Fibroblast of lung (primary cell): ENCODE results near the gene SUSD1. TPM values are rescaled to one million over a fixed set of nuclear protein-coding genes. Genes with fewer than 3 reads are reported as not detected.
A peak's percentile ranks its signal among the peaks of the same experiment; 100 is the strongest.

Experiments used
- DNase-seq, 2 donors: peaks; one replicate each; pipeline versions ENCODE4 v3.0.0 to v3.0.0-alpha.2; 2010; ENCODE audit warnings: low read depth in 2 of 2
- H2AFZ ChIP-seq: 2 replicates; pipeline ENCODE4 v1.5.1; 2012; ENCODE audit warnings: low read length, control low read depth, inconsistent platforms
- H3K27ac ChIP-seq: 2 replicates; pipeline ENCODE4 v1.5.1; 2011; ENCODE audit warnings: low read length, control low read depth; ENCODE audit not compliant: insufficient read depth
- H3K27me3 ChIP-seq: 2 replicates; pipeline ENCODE4 v1.5.1; 2011; ENCODE audit warnings: mild to moderate bottlenecking, low read length; ENCODE audit not compliant: control insufficient read depth, insufficient read depth
- H3K36me3 ChIP-seq: 2 replicates; pipeline ENCODE4 v1.5.1; 2011; ENCODE audit warnings: low read length; ENCODE audit not compliant: control insufficient read depth, insufficient read depth
- H3K4me1 ChIP-seq: 2 replicates; pipeline ENCODE4 v1.5.1; 2011; ENCODE audit warnings: low read length; ENCODE audit not compliant: control insufficient read depth, insufficient read depth; ENCODE audit errors: extremely low read depth
- H3K4me2 ChIP-seq: 2 replicates; pipeline ENCODE4 v1.5.1; 2011; ENCODE audit warnings: low read length, control low read depth; ENCODE audit not compliant: insufficient read depth; ENCODE audit errors: extremely low read depth
- H3K4me3 ChIP-seq, 4 experiments: fragments of 200-600 bp in 1 of 4; sonication (generic) in 1 of 4; replicated peaks in 1 of 4; 2 replicates each; pipeline ENCODE4 v1.5.1; 2011 to 2016; ENCODE audit warnings: low read length in 4 of 4, low read depth in 3 of 4, mild to moderate bottlenecking in 3 of 4, control low read depth in 2 of 4, inconsistent platforms in 1 of 4, mixed read lengths in 1 of 4; ENCODE audit not compliant: insufficient read depth in 1 of 4; ENCODE audit errors: control extremely low read depth in 1 of 4
- H3K79me2 ChIP-seq: 2 replicates; pipeline ENCODE4 v1.5.1; 2012; ENCODE audit warnings: mild to moderate bottlenecking, low read length, inconsistent platforms; ENCODE audit not compliant: control insufficient read depth, insufficient read depth
- H3K9ac ChIP-seq: 2 replicates; pipeline ENCODE4 v1.5.1; 2011; ENCODE audit warnings: mild to moderate bottlenecking, low read length, control low read depth; ENCODE audit not compliant: insufficient read depth
- H3K9me3 ChIP-seq: 2 replicates; pipeline ENCODE4 v1.5.1; 2012; ENCODE audit warnings: low read depth, low read length; ENCODE audit not compliant: control insufficient read depth, insufficient read depth
- H4K20me1 ChIP-seq: 2 replicates; pipeline ENCODE4 v1.5.1; 2011; ENCODE audit warnings: low read length; ENCODE audit not compliant: control insufficient read depth, insufficient read depth; ENCODE audit errors: extremely low read depth
- CTCF ChIP-seq, 2 donors: IDR thresholded peaks in 1 of 2; conservative IDR thresholded peaks in 1 of 2; 1 replicate in 1 of 2; 2 replicates in 1 of 2; pipeline ENCODE4 v1.5.1; 2011 to 2012; ENCODE audit warnings: low read length in 2 of 2, control low read depth in 1 of 2, inconsistent platforms in 1 of 2, low read depth in 1 of 2, mild to moderate bottlenecking in 1 of 2
- EZH2 ChIP-seq: IDR thresholded peaks from 2 replicates; pipeline ENCODE4 v1.5.1; 2012; ENCODE audit warnings: low read length, control low read depth, mild to moderate bottlenecking; ENCODE audit errors: missing control alignments
- polyA plus RNA-seq, 2 donors: library from polyadenylated mRNA; depleted of rRNA in 1 of 2; stranded (reverse) in 1 of 2; unstranded in 1 of 2; fragments of >200 nt; gene quantifications; 2 replicates each; pipeline ENCODE4 v1.2.1, GENCODE V29; 2011 to 2012; ENCODE audit warnings: missing spikeins in 1 of 2
- total RNA-seq: library from RNA; depleted of rRNA; stranded (reverse); fragments of >200 nt; gene quantifications from 2 replicates; pipeline ENCODE4 v1.2.1, GENCODE V29; 2014

SUSD1 gene
- total and polyA plus RNA-seq, 2 donors (not counting 1 experiment from before 2014, with no cell fraction given): 27.4 to 28.6 TPM

DNA sequence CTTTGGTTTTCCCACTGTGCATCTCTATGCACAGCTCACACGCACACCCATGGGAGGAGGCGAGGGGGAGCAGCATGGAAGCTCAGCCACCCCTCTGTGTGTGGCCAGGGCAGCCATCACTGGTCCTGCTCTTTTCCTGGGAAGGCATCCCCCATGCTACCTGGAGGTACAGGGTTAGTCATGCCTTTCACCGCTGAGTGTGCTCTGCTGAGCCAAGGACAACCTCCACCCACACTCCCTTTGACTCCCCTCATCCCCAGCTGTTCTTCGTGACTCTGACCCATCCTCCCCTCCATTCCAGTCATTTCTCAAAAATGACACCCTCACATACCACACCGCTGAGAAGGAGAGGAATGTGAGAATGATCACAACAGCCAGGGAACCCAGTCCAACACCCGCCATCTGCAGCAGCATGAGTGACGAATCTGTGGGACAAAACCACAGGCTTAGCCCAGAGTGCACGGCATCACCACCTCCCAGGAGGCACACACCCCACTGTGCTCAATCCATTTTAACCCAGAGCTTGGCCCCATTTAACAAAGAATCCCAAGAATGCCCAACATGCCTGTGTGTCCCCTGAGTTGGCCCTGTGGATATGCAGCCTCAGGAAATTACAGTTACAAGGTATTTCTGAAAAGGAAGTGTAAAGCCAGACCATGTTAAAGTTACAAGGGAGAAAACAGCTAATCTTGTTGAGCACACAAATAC, 133.4 kb downstream of the SUSD1 start:
- H3K27me3 ChIP-seq: no peaks in the 10 kb centered on the region
- H2AFZ ChIP-seq: no peak overlapping the region
- H3K4me3 ChIP-seq: no peak overlapping the region
- TF ChIP-seq CTCF (conservative IDR thresholded peaks at IDR 0.05 in 1 of 2, IDR thresholded peaks at IDR 0.05 in 1 of 2; ENCODE audit: low read depth in 1 of 2, low read length in 2 of 2) (no peak), EZH2 (no peak)
- peaks cover 2% of the 10 kb centered on the region for H3K79me2 ChIP-seq
- peak; percentile 94 to 100 for DNase-seq
- H3K4me1 ChIP-seq: peaks cover 46% of the 10 kb centered on the region
- H3K27ac ChIP-seq: peak overlapping the region; percentile 96
- no peaks in the 10 kb centered on the region for H4K20me1 ChIP-seq
- no peaks in the 10 kb centered on the region for H3K36me3 ChIP-seq
- H3K9me3 ChIP-seq: no peaks in the 10 kb centered on the region
- no peak overlapping the region for H3K4me2 ChIP-seq
- peak overlapping the region; percentile 32 for H3K9ac ChIP-seq

- H3K9ac ChIP-seq: peak overlapping the region; percentile 32
Measured at GRCh38 chr9:112041199-112041535, 133.9 kb downstream of the SUSD1 start.

GRCh38 chr9:112038017-112038408, 137.1 kb downstream of the SUSD1 start:
- H4K20me1 ChIP-seq: no peaks in the 10 kb centered on the region
- no peaks in the 10 kb centered on the region for H3K27me3 ChIP-seq
- H3K79me2 ChIP-seq: peaks cover 2% of the 10 kb centered on the region
- no peak overlapping the region for H2AFZ ChIP-seq
- H3K36me3 ChIP-seq: no peaks in the 10 kb centered on the region
- no peak for DNase-seq
- H3K4me2 ChIP-seq: no peak overlapping the region
- peaks cover 41% of the 10 kb centered on the region for H3K4me1 ChIP-seq
- peak overlapping the region; percentile 32 for H3K9ac ChIP-seq
- H3K4me3 ChIP-seq: no peak overlapping the region
- TF ChIP-seq EZH2: no peak
- no peak for TF ChIP-seq CTCF (conservative IDR thresholded peaks at IDR 0.05 in 1 of 2, IDR thresholded peaks at IDR 0.05 in 1 of 2; ENCODE audit: low read depth in 1 of 2, low read length in 2 of 2)
- no peaks in the 10 kb centered on the region for H3K9me3 ChIP-seq
- peak overlapping the region; percentile 74 for H3K27ac ChIP-seq

More at GRCh38 chr9:112041199-112041535, 133.9 kb downstream of the SUSD1 start:
- Histone ChIP-seq H3K4me2 (no peak overlapping the region), H3K9me3 (no peaks in the 10 kb centered on the region), H4K20me1 (no peaks in the 10 kb centered on the region), H3K4me3 (no peak overlapping the region), H3K36me3 (no peaks in the 10 kb centered on the region), H2AFZ (no peak overlapping the region), H3K27me3 (no peaks in the 10 kb centered on the region), H3K79me2 (peaks cover 2% of the 10 kb centered on the region), H3K4me1 (peaks cover 40% of the 10 kb centered on the region), H3K27ac (peak overlapping the region; percentile 96)
- TF ChIP-seq CTCF (conservative IDR thresholded peaks at IDR 0.05 in 1 of 2, IDR thresholded peaks at IDR 0.05 in 1 of 2; ENCODE audit: low read depth in 1 of 2, low read length in 2 of 2) (no peak), EZH2 (no peak)
- no peak for DNase-seq
